H1 (cell line): ENCODE results near the gene DOP1A. TPM values are rescaled to one million over a fixed set of nuclear protein-coding genes. Genes with fewer than 3 reads are reported as not detected.

Experiments
- CTCF ChIA-PET: fragments of 300-600 bp; sonication (Branson Sonifier 250); formaldehyde crosslinking; loops from one replicate; lab custom pipeline; 2021; ENCODE audit not compliant: partially characterized antibody; lab: Charles Lee
- POLR2A ChIA-PET: fragments of 300-600 bp; sonication (Branson Sonifier 250); formaldehyde crosslinking; loops from one replicate; lab custom pipeline; 2021; ENCODE audit warnings: inconsistent platforms; ENCODE audit not compliant: partially characterized antibody; lab: Charles Lee
- DNase-seq, 2 experiments: peaks; one replicate each; pipeline versions ENCODE4 v3.0.0 to v3.0.0-alpha.2; 2010 to 2022; ENCODE audit warnings: low spot score in 2 of 2, low read depth in 1 of 2, mixed read lengths in 1 of 2
- FAIRE-seq: peaks from 2 replicates; lab custom pipeline; 2011; peaks lifted over from hg19 to GRCh38; lab: Jason Lieb, UNC
- H2AFZ ChIP-seq: 2 replicates; pipeline ENCODE4 v1.8.1; 2012; ENCODE audit warnings: low read length, inconsistent platforms
- H2AK5ac ChIP-seq: 2 replicates; pipeline ENCODE4 v1.6.1; 2013; ENCODE audit warnings: low read depth, low read length
- H2BK120ac ChIP-seq: replicated peaks from 2 replicates; pipeline ENCODE3; 2013; ENCODE audit warnings: low read depth, low read length, inconsistent platforms
- H2BK12ac ChIP-seq: 2 replicates; pipeline ENCODE4 v1.6.1; 2013; ENCODE audit warnings: low read depth, low read length
- H2BK15ac ChIP-seq: 2 replicates; pipeline ENCODE4 v1.6.1; 2013; ENCODE audit warnings: low read length
- H2BK20ac ChIP-seq: 2 replicates; pipeline ENCODE4 v1.6.1; 2013; ENCODE audit warnings: low read length
- H2BK5ac ChIP-seq: 2 replicates; pipeline ENCODE4 v1.6.1; 2013; ENCODE audit warnings: low read depth, low read length
- H3K14ac ChIP-seq: 2 replicates; pipeline ENCODE4 v1.6.1; 2013; ENCODE audit warnings: inconsistent platforms; ENCODE audit not compliant: insufficient read length
- H3K18ac ChIP-seq: 2 replicates; pipeline ENCODE4 v1.6.1; 2013; ENCODE audit warnings: low read length; ENCODE audit errors: extremely low read depth
- H3K23ac ChIP-seq: 2 replicates; pipeline ENCODE4 v1.6.1; 2013; ENCODE audit warnings: inconsistent platforms; ENCODE audit not compliant: insufficient read length
- H3K23me2 ChIP-seq: 2 replicates; pipeline ENCODE4 v1.6.1; 2013; ENCODE audit warnings: low read depth, low read length
- H3K27ac ChIP-seq: 2 replicates; pipeline ENCODE4 v1.6.1; 2011; ENCODE audit warnings: low read depth, low read length, inconsistent platforms
- H3K27me3 ChIP-seq, 4 experiments: replicated peaks in 1 of 4; 1 replicate in 1 of 4; 2 replicates in 3 of 4; pipeline versions ENCODE4 v1.6.1 to v1.8.1; 2011 to 2013; ENCODE audit warnings: low read length in 3 of 4, mild to moderate bottlenecking in 3 of 4, inconsistent platforms in 2 of 4, mixed read lengths in 2 of 4, moderate library complexity in 1 of 4; ENCODE audit not compliant: control insufficient read depth in 3 of 4, insufficient read depth in 3 of 4; ENCODE audit errors: extremely low read depth in 1 of 4
- H3K36me3 ChIP-seq, 4 experiments: 2 replicates each; pipeline versions ENCODE4 v1.6.1 to v1.8.1; 2011 to 2013; ENCODE audit warnings: mild to moderate bottlenecking in 4 of 4, low read length in 3 of 4, moderate library complexity in 2 of 4, control low read depth in 1 of 4, inconsistent platforms in 1 of 4; ENCODE audit not compliant: insufficient read depth in 4 of 4, control insufficient read depth in 2 of 4
- H3K4ac ChIP-seq: replicated peaks from 2 replicates; pipeline ENCODE3; 2013; ENCODE audit warnings: low read length, low read depth, mixed read lengths, inconsistent platforms; ENCODE audit not compliant: insufficient read length
- H3K4me1 ChIP-seq, 4 experiments: replicated peaks in 1 of 4; 1 replicate in 1 of 4; 2 replicates in 3 of 4; pipeline versions ENCODE4 v1.6.1 to v1.8.1; 2011 to 2013; ENCODE audit warnings: low read length in 3 of 4, inconsistent platforms in 2 of 4, mixed read lengths in 1 of 4; ENCODE audit not compliant: insufficient read depth in 4 of 4, control insufficient read depth in 3 of 4
- H3K4me2 ChIP-seq, 2 experiments: 2 replicates each; pipeline versions ENCODE4 v1.6.1 to v1.8.1; 2011 to 2013; ENCODE audit warnings: low read depth in 2 of 2, low read length in 2 of 2, control low read depth in 1 of 2, inconsistent platforms in 1 of 2, mild to moderate bottlenecking in 1 of 2; ENCODE audit not compliant: insufficient read depth in 1 of 2
- H3K4me3 ChIP-seq, 4 experiments: fragments of 200-600, 300-600 bp in 1 of 4; sonication (generic), shearing (Covaris generic), sonication (Bioruptor Twin) in 1 of 4; 2 replicates each; pipeline versions ENCODE4 v1.5.1 to v1.8.1; 2011 to 2016; ENCODE audit warnings: low read length in 4 of 4, low read depth in 3 of 4, control low read depth in 2 of 4, inconsistent platforms in 2 of 4, mild to moderate bottlenecking in 2 of 4, mixed read lengths in 1 of 4, moderate library complexity in 1 of 4; ENCODE audit not compliant: insufficient read depth in 2 of 4; ENCODE audit errors: extremely low read depth in 1 of 4
- H3K56ac ChIP-seq: replicated peaks from 2 replicates; pipeline ENCODE3; 2013; ENCODE audit warnings: low read depth, mild to moderate bottlenecking, mixed read lengths, low read length, inconsistent platforms; ENCODE audit not compliant: insufficient read length
- H3K79me1 ChIP-seq: 2 replicates; pipeline ENCODE4 v1.6.1; 2013; ENCODE audit warnings: low read depth, low read length, control low read depth
- H3K79me2 ChIP-seq, 2 experiments: 2 replicates each; pipeline versions ENCODE4 v1.6.1 to v1.8.1; 2012 to 2013; ENCODE audit warnings: low read length in 2 of 2, mild to moderate bottlenecking in 2 of 2, inconsistent platforms in 1 of 2; ENCODE audit not compliant: insufficient read depth in 2 of 2, control insufficient read depth in 1 of 2
- H3K9ac ChIP-seq, 4 experiments: replicated peaks in 1 of 4; 1 replicate in 1 of 4; 2 replicates in 3 of 4; pipeline versions ENCODE4 v1.6.1 to v1.8.1; 2011 to 2013; ENCODE audit warnings: low read depth in 3 of 4, low read length in 3 of 4, control low read depth in 2 of 4, mild to moderate bottlenecking in 2 of 4, moderate library complexity in 2 of 4, inconsistent platforms in 1 of 4; ENCODE audit errors: extremely low read depth in 1 of 4
- H3K9me3 ChIP-seq, 2 experiments: 2 replicates each; pipeline versions ENCODE4 v1.6.1 to v1.8.1; 2012 to 2013; ENCODE audit warnings: mild to moderate bottlenecking in 2 of 2, moderate library complexity in 2 of 2, control low read depth in 1 of 2, inconsistent platforms in 1 of 2, low read depth in 1 of 2, low read length in 1 of 2, mixed read lengths in 1 of 2; ENCODE audit not compliant: insufficient read depth in 2 of 2
- H4K20me1 ChIP-seq, 2 experiments: replicated peaks in 1 of 2; 2 replicates each; pipeline versions ENCODE3 to v1.8.1; 2011 to 2013; ENCODE audit warnings: inconsistent platforms in 2 of 2, low read length in 2 of 2, mild to moderate bottlenecking in 1 of 2; ENCODE audit not compliant: insufficient read depth in 2 of 2, control insufficient read depth in 1 of 2
- H4K5ac ChIP-seq: 2 replicates; pipeline ENCODE4 v1.6.1; 2013; ENCODE audit warnings: low read length, low read depth, mixed read lengths, inconsistent platforms; ENCODE audit not compliant: insufficient read length
- H4K8ac ChIP-seq: 2 replicates; pipeline ENCODE4 v1.8.0; 2013; ENCODE audit warnings: mild to moderate bottlenecking, moderate library complexity, low read length, inconsistent platforms; ENCODE audit not compliant: insufficient read depth; ENCODE audit errors: extremely low read depth
- H4K91ac ChIP-seq: replicated peaks from 2 replicates; pipeline ENCODE3; 2013; ENCODE audit warnings: low read length, mixed read lengths, inconsistent platforms; ENCODE audit not compliant: insufficient read length
- BCL11A ChIP-seq, 2 experiments: IDR thresholded peaks; one replicate each; pipeline ENCODE4 v1.6.1; 2011; ENCODE audit warnings: low read depth in 2 of 2, low read length in 2 of 2, mild to moderate bottlenecking in 2 of 2
- PHF8 ChIP-seq: fragments of 200-600 bp; sonication (generic); conservative IDR thresholded peaks from 2 replicates; pipeline ENCODE4 v1.7.1; 2012; ENCODE audit warnings: low read depth, mild to moderate bottlenecking, inconsistent platforms, low read length, moderate library complexity
- POLR2AphosphoS5 ChIP-seq: IDR thresholded peaks from 2 replicates; pipeline ENCODE4 v1.6.1; 2011; ENCODE audit warnings: low read depth, low read length
- POU5F1 ChIP-seq: IDR thresholded peaks from 2 replicates; pipeline ENCODE4 v1.6.1; 2011; ENCODE audit warnings: low read depth, mild to moderate bottlenecking, low read length, moderate library complexity
- RFX5 ChIP-seq: IDR thresholded peaks from 2 replicates; pipeline ENCODE4 v1.6.1; 2011; ENCODE audit warnings: low read depth, low read length, improper control_type of control experiment, borderline replicate concordance
- RXRA ChIP-seq: IDR thresholded peaks from 2 replicates; pipeline ENCODE4 v1.6.1; 2011; ENCODE audit warnings: low read depth, mild to moderate bottlenecking, low read length, moderate library complexity; ENCODE audit not compliant: insufficient read depth
- SP4 ChIP-seq: IDR thresholded peaks from 2 replicates; pipeline ENCODE4 v1.6.1; 2012; ENCODE audit warnings: low read length, inconsistent platforms
- TAF7 ChIP-seq: optimal IDR thresholded peaks from 2 replicates; pipeline ENCODE3; 2011; ENCODE audit warnings: low read depth, mild to moderate bottlenecking, inconsistent platforms, low read length, moderate library complexity, borderline replicate concordance
- WGBS, 2 experiments: shearing (Covaris generic) in 1 of 2; methylation state at CpG; one replicate each; pipeline versions ENCODE4 v1.1.6 to v1.1.7; 2013 to 2015; ENCODE audit warnings: low lambda C conversion rate in 2 of 2, mixed read lengths in 2 of 2, inconsistent platforms in 1 of 2, low coverage in 1 of 2, missing lambda C conversion rate in 1 of 2; ENCODE audit not compliant: insufficient replicate concordance in 2 of 2, insufficient coverage in 1 of 2, insufficient read length in 1 of 2; ENCODE audit errors: extremely low coverage in 1 of 2, missing lambda C conversion rate in 1 of 2; 5-methylcytosine and 5-hydroxymethylcytosine counted together
- polyA plus RNA-seq, 7 experiments: library from polyadenylated mRNA; depleted of rRNA in 3 of 7; stranded (reverse) in 5 of 7; unstranded in 2 of 7; fragments of >200 nt in 5 of 7; fragments of 200-250 nt in 2 of 7; gene quantifications; 1 replicate in 5 of 7; 2 replicates in 1 of 7; 4 replicates in 1 of 7; pipeline versions ENCODE4 v1.2.1 to v1.2.3, GENCODE V29; 2011 to 2013; ENCODE audit warnings: missing spikeins in 2 of 7, mixed read lengths in 2 of 7
- total RNA-seq: library from RNA; stranded (reverse); fragmentation: NEBNext Ultra II Directional; extraction: Animal tissue kit (Norgen Biotek cat#: 25700); gene quantifications from 2 replicates; pipeline ENCODE4 v1.2.1, GENCODE V29; 2021
- TF ChIP-seq, protein P1 (sequence below): IDR thresholded peaks from 2 replicates; pipeline ENCODE4 v1.6.1; 2011; ENCODE audit warnings: low read length, improper control_type of control experiment

DOP1A gene
- total and polyA plus RNA-seq, 2 of the 8 experiments (the other 6 are each of a cell fraction or from before 2014, with no cell fraction given): 7.5 to 14.7 TPM

GRCh38 chr6:83188501-83188900 lies 121.0 kb downstream of the DOP1A start:
- no peak overlapping the region for H3K14ac ChIP-seq
- H2BK15ac ChIP-seq: no peak overlapping the region
- no peak overlapping the region for H3K9ac ChIP-seq
- no peak overlapping the region for H4K8ac ChIP-seq
- FAIRE-seq (no peak), DNase-seq (no peak)
- 98% methylated on average over 3 of the region's 3 CpGs; no CpG with 5 or more reads in 1 of the 2 experiments for WGBS, 2 experiments
- no peak overlapping the region for H4K5ac ChIP-seq
- H3K4me1 ChIP-seq: no peaks in the 10 kb centered on the region
- H3K23ac ChIP-seq: no peak overlapping the region
- H2AFZ ChIP-seq: no peak overlapping the region
- H3K18ac ChIP-seq: no peak overlapping the region
- peaks cover 8 to 9% of the 10 kb centered on the region in 2 experiments for H4K20me1 ChIP-seq
- H3K23me2 ChIP-seq: no peaks in the 10 kb centered on the region
- CTCF ChIA-PET: interaction anchor here (0.6 to 2.2 kb wide), 7 partner anchors 16 to 331 kb away, joined by 3 to 6 read pairs (median 3); partner anchors contain the start of gene DOP1A
- H3K27ac ChIP-seq: no peak overlapping the region
- no peaks in the 10 kb centered on the region for H3K27me3 ChIP-seq
- H3K36me3 ChIP-seq: peaks cover 2 to 60% (median 22%) of the 10 kb centered on the region in 4 experiments; a peak in 5 of 8 replicates
- no peaks in the 10 kb centered on the region for H3K9me3 ChIP-seq
- no peak for TF ChIP-seq RXRA
- no peak for TF ChIP-seq BCL11A (IDR thresholded peaks at IDR 0.05; ENCODE audit: low read depth in 2 of 2, low read length in 2 of 2)
- TF ChIP-seq, protein P1, sequence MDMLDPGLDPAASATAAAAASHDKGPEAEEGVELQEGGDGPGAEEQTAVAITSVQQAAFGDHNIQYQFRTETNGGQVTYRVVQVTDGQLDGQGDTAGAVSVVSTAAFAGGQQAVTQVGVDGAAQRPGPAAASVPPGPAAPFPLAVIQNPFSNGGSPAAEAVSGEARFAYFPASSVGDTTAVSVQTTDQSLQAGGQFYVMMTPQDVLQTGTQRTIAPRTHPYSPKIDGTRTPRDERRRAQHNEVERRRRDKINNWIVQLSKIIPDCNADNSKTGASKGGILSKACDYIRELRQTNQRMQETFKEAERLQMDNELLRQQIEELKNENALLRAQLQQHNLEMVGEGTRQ: no peak
- TF ChIP-seq TAF7: no peak
- no peak for TF ChIP-seq SP4
- no peak for TF ChIP-seq POLR2AphosphoS5
- no peak for TF ChIP-seq POU5F1
- TF ChIP-seq PHF8: no peak
- TF ChIP-seq RFX5: no peak
- TF ChIP-seq, all 59 proteins: peak for 0
- POLR2A ChIA-PET: interaction anchor here (1.4 kb wide), 1 partner anchor 17 kb away, joined by 3 read pairs; no protein-coding TSS in a partner anchor
- H3K4ac ChIP-seq: no peak overlapping the region
- H2BK120ac ChIP-seq: no peak overlapping the region
- no peak overlapping the region for H3K4me3 ChIP-seq
- H4K91ac ChIP-seq: no peak overlapping the region
- H3K79me1 ChIP-seq: peaks cover 4% of the 10 kb centered on the region; the same call in 1 of the 2 replicates
- no peak overlapping the region for H3K56ac ChIP-seq
- peaks cover 0 to 26% of the 10 kb centered on the region in 2 experiments; a peak in 2 of 4 replicates for H3K79me2 ChIP-seq
- no peak overlapping the region for H2BK20ac ChIP-seq
- no peak overlapping the region for H2BK5ac ChIP-seq
- no peak overlapping the region for H3K4me2 ChIP-seq
- no peak overlapping the region for H2AK5ac ChIP-seq
- no peak overlapping the region for H2BK12ac ChIP-seq
